ENCODE results near the gene FILIP1.

The FILIP1 gene

GRCh38 chr6:75288023-75288422 lies 205.6 kb downstream of the FILIP1 start:
- no peak for DNase-seq

- DNase-seq: no peak
Observed at GRCh38 chr6:75287424-75287823, 206.2 kb downstream of the FILIP1 start.

- no peak for DNase-seq
Observed at GRCh38 chr6:75286955-75287354, 206.6 kb downstream of the FILIP1 start.

- no peak for DNase-seq
Observed at GRCh38 chr6:75285283-75285639, 208.3 kb downstream of the FILIP1 start.

- peak; percentile 96 for DNase-seq
Observed at GRCh38 chr6:75284632-75285282, 208.8 kb downstream of the FILIP1 start, which contains the start of gene TMEM30A. TMEM30A (minus strand) TSS chr6:75284792; CDS start chr6:75284638, 154 bp downstream.

- no peak for DNase-seq
Observed at GRCh38 chr6:75283907-75284631, 209.5 kb downstream of the FILIP1 start.

- no peak for DNase-seq
Observed at GRCh38 chr6:75282706-75283105, 210.9 kb downstream of the FILIP1 start.

GRCh38 chr6:75281653-75282052 lies 211.9 kb downstream of the FILIP1 start:
- DNase-seq: no peak

GRCh38 chr6:75280131-75280855 lies 213.3 kb downstream of the FILIP1 start:
- DNase-seq: no peak

- DNase-seq: no peak
Observed at GRCh38 chr6:75279418-75279817, 214.2 kb downstream of the FILIP1 start.

GRCh38 chr6:75278474-75279077 lies 215.0 kb downstream of the FILIP1 start:
- DNase-seq: no peak

- no peak for DNase-seq
Observed at GRCh38 chr6:75275067-75275466, 218.5 kb downstream of the FILIP1 start.

- DNase-seq: no peak
Observed at GRCh38 chr6:75273009-75273408, 220.6 kb downstream of the FILIP1 start.

GRCh38 chr6:75272145-75272840 lies 221.3 kb downstream of the FILIP1 start:
- no peak for DNase-seq

GRCh38 chr6:75268988-75269354 lies 224.6 kb downstream of the FILIP1 start:
- DNase-seq: no peak

GRCh38 chr6:75268121-75268987 lies 225.2 kb downstream of the FILIP1 start:
- DNase-seq: no peak

GRCh38 chr6:75267461-75267860 lies 226.1 kb downstream of the FILIP1 start:
- DNase-seq: no peak

- no peak for DNase-seq
Observed at GRCh38 chr6:75266716-75267291, 226.8 kb downstream of the FILIP1 start.

GRCh38 chr6:75263401-75263750 lies 230.2 kb downstream of the FILIP1 start:
- DNase-seq: no peak

GRCh38 chr6:75262716-75263400 lies 230.7 kb downstream of the FILIP1 start:
- DNase-seq: no peak

- no peak for DNase-seq
Observed at GRCh38 chr6:75261299-75261698, 232.3 kb downstream of the FILIP1 start.
